NCI-H1417 treated with DMSO at 0.1 percent for 48 hours (cell line): Measurements from ENCODE around the gene CDC37L1.

Experiments used
- DNase-seq: peaks from one replicate; lab custom pipeline; 2025; lab: John Stamatoyannopoulos, UW

Gene CDC37L1

GRCh38 chr9:4714266-4715016, 35.1 kb downstream of the CDC37L1 start:
- DNase-seq, result no peak

DNA sequence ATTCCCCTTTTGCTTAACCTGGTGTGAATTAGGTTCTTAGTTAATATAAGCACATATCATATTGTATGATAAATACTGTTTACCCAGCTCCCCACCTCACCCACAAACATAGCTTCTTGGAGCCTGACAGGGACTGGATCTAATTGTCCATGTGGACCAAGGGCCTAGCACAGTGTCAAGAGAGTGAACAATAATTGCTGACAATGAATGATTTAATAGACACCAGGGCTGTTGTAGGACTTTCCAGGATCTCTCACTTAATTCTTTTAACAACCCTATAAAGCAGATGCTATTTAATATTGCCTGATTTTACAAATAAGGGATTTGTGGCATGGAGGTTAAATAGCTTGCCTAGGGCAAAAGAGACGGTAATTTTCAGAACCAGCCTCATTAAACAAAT, 36.8 kb downstream of the CDC37L1 start:
- no peak for DNase-seq

DNA sequence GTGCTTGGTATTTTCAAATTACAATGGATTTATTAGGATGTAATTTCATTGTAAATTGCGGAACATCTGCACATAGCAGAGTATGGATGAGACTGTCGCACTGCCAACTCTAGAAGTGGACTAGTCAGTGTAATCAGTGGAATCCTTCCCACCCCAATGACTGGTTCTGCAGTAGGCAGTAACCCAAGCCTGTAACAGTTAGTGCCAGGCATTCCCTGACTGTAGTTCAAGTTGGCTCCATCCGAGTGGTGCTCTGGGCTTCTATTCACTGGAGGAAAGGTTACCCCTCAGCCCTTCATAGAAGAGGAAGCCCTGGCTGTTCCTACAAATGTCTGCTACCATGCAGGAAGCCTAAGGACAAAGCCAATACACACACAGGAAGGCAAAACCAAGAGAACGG, 38.4 kb downstream of the CDC37L1 start:
- DNase-seq, result no peak

GRCh38 chr9:4718911-4719310, 39.5 kb downstream of the CDC37L1 start:
- DNase-seq, result no peak

GRCh38 chr9:4721736-4722135, 42.4 kb downstream of the CDC37L1 start:
- no peak for DNase-seq

DNA sequence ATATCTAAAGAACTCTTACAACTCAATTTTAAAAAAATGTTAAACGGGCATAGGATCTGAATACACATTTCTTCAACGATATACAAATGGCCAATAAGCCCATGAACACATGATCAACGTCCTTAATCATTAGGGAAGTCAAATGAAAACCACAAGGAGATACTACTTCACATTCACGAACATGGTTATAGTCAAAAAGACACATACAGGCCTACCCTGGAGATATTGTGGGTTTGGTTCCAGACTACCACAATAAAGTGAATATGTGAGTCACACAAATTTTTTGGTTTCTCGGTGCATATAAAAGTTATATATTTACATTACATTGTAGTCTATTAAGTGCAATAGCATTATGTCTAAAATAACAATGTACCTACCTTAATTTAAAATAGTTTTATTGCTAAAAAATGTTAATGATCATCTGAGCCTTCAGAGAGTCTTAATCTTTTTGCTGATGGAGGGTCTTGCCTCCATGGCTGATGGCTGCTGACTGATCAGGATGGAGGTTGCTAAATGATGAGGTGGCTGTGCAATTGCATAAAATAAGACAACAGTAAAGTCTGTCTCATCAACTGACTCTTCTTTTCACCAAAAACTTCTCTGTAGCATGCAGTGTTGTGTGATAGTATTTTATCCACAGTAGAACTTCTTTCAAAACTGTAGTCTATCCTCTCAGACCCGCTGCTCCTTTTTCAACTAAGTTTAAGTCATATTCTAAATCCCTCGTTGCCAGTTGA, 46.5 kb downstream of the CDC37L1 start:
- DNase-seq, result no peak

- DNase-seq, result no peak
Measured at GRCh38 chr9:4727593-4727992, 48.2 kb downstream of the CDC37L1 start.

- no peak for DNase-seq
Measured at GRCh38 chr9:4732890-4733289, 53.5 kb downstream of the CDC37L1 start.

DNA sequence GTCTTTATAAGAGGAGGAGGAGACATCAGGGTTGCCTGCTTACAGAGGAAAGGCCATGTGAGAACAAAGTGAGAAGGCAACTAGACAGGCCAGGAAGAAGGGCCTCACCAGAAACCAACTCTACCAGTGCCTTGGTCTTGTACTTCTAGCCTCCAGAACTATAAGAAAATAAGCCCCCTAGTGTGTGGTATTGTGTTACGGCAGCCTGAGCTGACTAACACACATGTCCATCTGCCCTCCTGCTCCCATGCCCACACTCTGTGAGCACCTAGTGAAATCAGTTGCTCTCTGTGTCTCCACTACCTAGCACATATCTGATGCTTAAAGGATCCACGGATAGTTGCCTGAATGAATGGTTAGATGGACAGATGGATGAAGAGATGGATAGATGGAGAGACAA, 54.8 kb downstream of the CDC37L1 start:
- no peak for DNase-seq

DNA sequence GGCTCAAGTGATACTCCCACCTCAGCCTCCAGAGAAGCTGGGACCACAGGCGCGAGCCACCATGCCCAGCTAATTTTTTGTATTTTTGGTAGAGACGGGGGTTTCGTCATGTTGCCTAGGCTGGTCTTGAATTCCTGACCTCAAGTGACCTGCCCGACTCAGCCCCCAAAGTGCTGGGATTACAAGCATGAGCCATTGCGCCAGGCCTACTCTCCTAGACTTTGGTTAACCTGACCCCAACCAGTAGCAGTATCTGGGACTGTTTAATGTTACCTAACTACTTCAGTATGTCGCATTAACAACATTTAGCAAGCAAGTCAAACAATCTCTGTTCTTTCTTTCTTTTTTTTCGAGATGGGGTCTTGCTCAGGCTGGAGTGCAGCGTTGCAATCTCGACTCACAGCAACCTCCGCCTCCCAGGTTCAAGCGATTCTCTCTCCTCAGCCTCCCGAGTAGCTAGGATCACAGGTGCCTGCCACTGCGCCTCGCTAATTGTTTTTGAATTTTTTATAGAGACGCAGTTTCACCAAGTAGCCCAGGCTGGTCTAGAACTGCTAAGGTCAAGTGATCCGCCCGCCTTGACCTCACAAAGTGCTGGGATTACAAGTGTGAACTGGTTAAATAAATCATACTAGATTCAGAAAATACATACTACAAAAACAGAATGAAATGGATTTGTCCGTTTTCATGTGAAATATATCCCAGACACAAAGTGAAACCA, 59.7 kb downstream of the CDC37L1 start:
- DNase-seq, result no peak

GRCh38 chr9:4739587-4740387, 60.4 kb downstream of the CDC37L1 start:
- DNase-seq, result no peak

GRCh38 chr9:4740388-4740637, 60.9 kb downstream of the CDC37L1 start:
- no peak for DNase-seq

DNA sequence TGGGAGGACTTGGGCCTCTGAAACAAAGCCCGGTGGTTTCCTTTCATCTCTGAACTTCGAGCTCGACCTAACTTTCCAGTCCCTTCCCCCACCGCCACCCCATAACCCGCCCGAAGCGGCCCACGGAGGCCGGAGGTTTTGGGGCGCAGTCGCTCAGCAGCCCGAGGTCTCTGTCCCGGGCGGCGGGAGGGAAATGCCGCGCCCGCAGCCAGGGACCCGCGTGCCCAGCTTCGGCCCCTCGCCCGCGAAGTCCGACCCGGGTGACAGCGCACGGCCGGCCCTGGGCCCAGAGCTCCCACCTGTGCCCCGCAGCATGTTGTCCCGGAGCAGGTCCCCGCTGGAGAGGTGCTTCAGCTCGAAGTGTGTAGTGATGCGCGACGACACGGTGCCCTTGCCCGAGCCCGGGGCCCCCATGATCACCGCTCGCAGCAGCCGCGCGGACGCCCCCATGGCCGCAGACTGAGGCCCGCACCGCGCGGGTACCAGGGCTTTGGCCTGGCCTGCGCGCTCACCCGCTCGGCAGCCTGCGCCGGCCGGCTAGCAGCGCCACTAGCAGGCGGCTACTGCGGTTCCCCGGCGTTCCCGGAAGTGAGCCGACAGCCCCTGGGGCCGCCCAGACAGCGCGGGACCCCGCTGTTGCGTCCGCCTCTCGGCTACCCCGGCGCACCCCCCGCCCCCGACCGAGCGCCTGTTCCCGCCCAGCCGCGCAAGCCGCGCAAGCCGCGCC, 61.4 kb downstream of the CDC37L1 start, which contains the start of gene AK3:
TSS of gene AK3 (minus strand) at position 565 of the 727 bp plus-strand sequence. CDS start at position 450, 115 bp downstream.
- DNase-seq, result no peak

- no peak for DNase-seq
Measured at GRCh38 chr9:4741365-4742089, 62.2 kb downstream of the CDC37L1 start.

GRCh38 chr9:4742246-4742645, 62.9 kb downstream of the CDC37L1 start:
- DNase-seq, result no peak

- DNase-seq, result no peak
Measured at GRCh38 chr9:4743131-4743875, 63.9 kb downstream of the CDC37L1 start.

- DNase-seq, result no peak
Measured at GRCh38 chr9:4746278-4747030, 67.1 kb downstream of the CDC37L1 start.

DNA sequence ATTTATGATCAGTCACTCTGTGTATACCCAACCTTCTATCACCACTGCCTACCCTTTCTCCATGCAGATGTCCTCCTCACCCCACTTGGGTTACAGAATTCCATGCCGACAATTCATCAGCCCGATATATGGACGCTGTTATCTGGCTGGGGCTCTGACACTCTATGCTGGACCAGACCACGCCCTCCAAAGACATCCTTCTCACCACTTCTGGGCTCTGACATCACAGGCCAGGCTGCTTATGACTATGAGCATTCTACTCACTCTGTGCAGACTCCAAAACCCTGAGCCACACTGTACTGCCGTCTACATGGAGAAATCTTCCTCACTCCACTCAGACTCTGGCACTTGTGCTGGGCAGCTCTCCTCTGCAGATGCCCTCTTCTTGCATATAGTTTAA, 69.2 kb downstream of the CDC37L1 start:
- no peak for DNase-seq

DNA sequence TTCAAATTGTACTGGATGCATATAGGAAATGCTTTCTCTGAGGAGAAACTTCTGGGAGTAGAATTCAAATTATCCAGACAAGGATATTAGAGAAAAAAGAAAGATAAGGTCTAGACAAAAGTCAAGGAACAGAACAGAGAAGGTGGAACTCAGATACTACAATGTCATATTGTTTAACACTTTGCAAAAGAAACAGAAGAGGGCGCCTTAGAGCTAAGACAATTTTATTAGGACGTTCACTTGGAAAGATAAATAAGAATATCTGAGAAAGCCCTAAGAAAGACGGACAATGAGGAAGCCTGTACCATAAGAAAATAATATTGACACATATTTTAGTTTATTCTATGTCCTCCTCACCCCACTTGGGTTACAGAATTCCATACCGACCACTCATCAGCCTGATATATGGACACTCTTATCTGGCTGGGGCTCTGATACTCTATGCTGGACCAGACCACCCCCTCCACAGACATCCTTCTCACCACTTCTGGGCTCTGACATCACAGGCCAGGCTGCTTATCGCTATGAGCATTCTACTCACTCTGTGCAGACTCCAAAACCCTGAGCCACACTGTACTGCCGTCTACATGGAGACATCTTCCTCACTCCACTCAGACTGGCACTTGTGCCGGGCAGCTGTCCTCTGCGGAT, 70.8 kb downstream of the CDC37L1 start:
- no peak for DNase-seq
